Measurements from ENCODE around the gene DNAJC5G. TPM values are rescaled to one million over a fixed set of nuclear protein-coding genes. Genes with fewer than 3 reads are reported as not detected.

The DNAJC5G gene
- total RNA-seq, 1 experiment from 2014 or later = 0.37 TPM

DNA sequence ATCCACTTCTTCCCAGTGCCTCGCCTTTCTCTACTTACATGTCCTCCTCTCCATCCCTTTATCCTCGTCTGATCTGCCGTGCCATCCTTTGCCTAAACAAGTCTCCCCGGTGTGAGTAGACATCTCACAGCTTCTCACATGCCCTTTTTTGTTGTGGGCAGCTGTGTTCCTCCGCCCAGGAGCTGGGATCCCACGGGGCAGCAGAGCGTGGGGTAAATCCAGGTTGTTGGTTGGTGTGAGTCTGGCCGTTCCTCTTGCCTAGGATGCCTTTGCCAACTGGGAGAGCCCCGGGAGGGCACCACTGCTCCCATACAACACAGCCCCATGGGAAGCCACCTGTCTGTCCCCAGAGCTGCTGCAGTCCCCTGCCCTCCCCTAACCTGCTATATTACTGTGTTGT lies 34.8 kb upstream of the DNAJC5G start:
- Mint-ChIP-seq H3K36me3 (ENCODE audit: insufficient read depth in 1 of 3, low read depth in 3 of 3) (peaks cover 51 to 98% (median 90%) of the 10 kb centered on the region in 3 experiments), H3K27me3 (ENCODE audit: low read depth) (no peaks in the 10 kb centered on the region), H3K4me3 (no peak overlapping the region), H3K4me1 (no peaks in the 10 kb centered on the region), H3K9me3 (no peaks in the 10 kb centered on the region), H3K27ac (no peak overlapping the region)
- Histone ChIP-seq H2AK5ac (ENCODE audit: insufficient read length, low read length) (no peak overlapping the region), H2AFZ (ENCODE audit: low read length) (no peak overlapping the region), H3K4ac (ENCODE audit: low read depth, low read length) (no peak overlapping the region), H3T11ph (ENCODE audit: low read length) (no peak overlapping the region), H2BK12ac (ENCODE audit: insufficient read length, low read depth, low read length) (no peak overlapping the region), H2BK20ac (ENCODE audit: low read depth, low read length, poor library complexity, severe bottlenecking) (no peak overlapping the region), H4K20me1 (ENCODE audit: control insufficient read depth, insufficient read depth, insufficient read length) (no peaks in the 10 kb centered on the region), H3K4me2 (ENCODE audit: insufficient read depth, insufficient read length, low read length) (no peak overlapping the region), H2BK15ac (ENCODE audit: low read depth, low read length) (no peak overlapping the region), H3K14ac (ENCODE audit: insufficient read depth, low read length) (no peak overlapping the region), H3K23me2 (ENCODE audit: insufficient read length, low read depth, low read length, poor library complexity, severe bottlenecking) (no peaks in the 10 kb centered on the region), H3K18ac (ENCODE audit: insufficient read length, low read depth, low read length) (no peak overlapping the region), H3K9ac (ENCODE audit: extremely low read depth, insufficient read length, low read length) (no peak overlapping the region), H2BK5ac (ENCODE audit: insufficient read length, low read length) (no peak overlapping the region), H3K56ac (ENCODE audit: insufficient read length, low read depth, low read length) (no peak overlapping the region), H4K5ac (ENCODE audit: insufficient read length, low read depth, low read length) (no peak overlapping the region), H3K27ac (ENCODE audit: insufficient read length, low read depth, low read length) (no peak overlapping the region), H3K27me3 (ENCODE audit: insufficient read depth, low read length) (no peaks in the 10 kb centered on the region), H3K4me1 (ENCODE audit: insufficient read depth, low read length) (no peaks in the 10 kb centered on the region), H2BK120ac (ENCODE audit: low read depth, low read length, poor library complexity, severe bottlenecking) (no peak overlapping the region), H4K91ac (ENCODE audit: insufficient read length, low read depth, low read length) (no peak overlapping the region), H3K79me2 (ENCODE audit: insufficient read depth, low read length) (no peaks in the 10 kb centered on the region), H3K79me1 (ENCODE audit: insufficient read depth, low read depth, low read length, poor library complexity, severe bottlenecking) (no peaks in the 10 kb centered on the region), H3K9me3 (ENCODE audit: control insufficient read depth, low read depth, low read length) (no peaks in the 10 kb centered on the region), H3K23ac (ENCODE audit: insufficient read length, low read depth, low read length) (no peak overlapping the region), H4K8ac (replicated peaks; ENCODE audit: insufficient read length, low read depth, low read length) (no peak overlapping the region)
- TF ChIP-seq, protein P1, sequence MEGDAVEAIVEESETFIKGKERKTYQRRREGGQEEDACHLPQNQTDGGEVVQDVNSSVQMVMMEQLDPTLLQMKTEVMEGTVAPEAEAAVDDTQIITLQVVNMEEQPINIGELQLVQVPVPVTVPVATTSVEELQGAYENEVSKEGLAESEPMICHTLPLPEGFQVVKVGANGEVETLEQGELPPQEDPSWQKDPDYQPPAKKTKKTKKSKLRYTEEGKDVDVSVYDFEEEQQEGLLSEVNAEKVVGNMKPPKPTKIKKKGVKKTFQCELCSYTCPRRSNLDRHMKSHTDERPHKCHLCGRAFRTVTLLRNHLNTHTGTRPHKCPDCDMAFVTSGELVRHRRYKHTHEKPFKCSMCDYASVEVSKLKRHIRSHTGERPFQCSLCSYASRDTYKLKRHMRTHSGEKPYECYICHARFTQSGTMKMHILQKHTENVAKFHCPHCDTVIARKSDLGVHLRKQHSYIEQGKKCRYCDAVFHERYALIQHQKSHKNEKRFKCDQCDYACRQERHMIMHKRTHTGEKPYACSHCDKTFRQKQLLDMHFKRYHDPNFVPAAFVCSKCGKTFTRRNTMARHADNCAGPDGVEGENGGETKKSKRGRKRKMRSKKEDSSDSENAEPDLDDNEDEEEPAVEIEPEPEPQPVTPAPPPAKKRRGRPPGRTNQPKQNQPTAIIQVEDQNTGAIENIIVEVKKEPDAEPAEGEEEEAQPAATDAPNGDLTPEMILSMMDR (conservative IDR thresholded peaks at IDR 0.05) = no peak
- no peak for DNase-seq
- WGBS (ENCODE audit: extremely low coverage, insufficient read length, low lambda C conversion rate) = no CpG with 5 or more reads among the region's 9 CpGs
